NT2/D1 (cell line): Measurements from ENCODE around the gene SEMA6C.

ENCODE experiments used
- DNase-seq: peaks from one replicate; pipeline ENCODE4 v3.0.0-alpha.2; 2011; ENCODE audit warnings: low read depth, low spot score
- H3K27me3 ChIP-seq: 2 replicates; pipeline ENCODE4 v1.6.0; 2011; ENCODE audit warnings: mild to moderate bottlenecking; ENCODE audit not compliant: insufficient read length, insufficient read depth
- H3K36me3 ChIP-seq: 2 replicates; pipeline ENCODE4 v1.6.1; 2011; ENCODE audit warnings: mild to moderate bottlenecking, low read length, mixed read lengths; ENCODE audit not compliant: insufficient read depth, insufficient read length
- H3K4me1 ChIP-seq: 2 replicates; pipeline ENCODE4 v1.5.1; 2011; ENCODE audit not compliant: insufficient read depth, insufficient read length
- H3K4me3 ChIP-seq: 2 replicates; pipeline ENCODE4 v1.5.1; 2011; ENCODE audit warnings: low read depth; ENCODE audit not compliant: insufficient read length
- H3K9ac ChIP-seq: 2 replicates; pipeline ENCODE4 v1.6.0; 2011; ENCODE audit warnings: low read depth; ENCODE audit not compliant: insufficient read length
- H3K9me3 ChIP-seq: 2 replicates; pipeline ENCODE4 v1.5.1; 2011; ENCODE audit warnings: mild to moderate bottlenecking, low read length; ENCODE audit not compliant: insufficient read depth
- SUZ12 ChIP-seq: IDR thresholded peaks from 2 replicates; pipeline ENCODE4 v1.6.1; 2011; ENCODE audit not compliant: insufficient read length, insufficient read depth; ENCODE audit errors: extremely low read depth
- YY1 ChIP-seq: IDR thresholded peaks from 2 replicates; pipeline ENCODE4 v1.6.1; 2011; ENCODE audit not compliant: insufficient read length, insufficient read depth
- ZNF274 ChIP-seq: IDR thresholded peaks from 2 replicates; pipeline ENCODE4 v1.6.1; 2011; ENCODE audit warnings: mild to moderate bottlenecking, low read depth, low read length

SEMA6C gene

DNA sequence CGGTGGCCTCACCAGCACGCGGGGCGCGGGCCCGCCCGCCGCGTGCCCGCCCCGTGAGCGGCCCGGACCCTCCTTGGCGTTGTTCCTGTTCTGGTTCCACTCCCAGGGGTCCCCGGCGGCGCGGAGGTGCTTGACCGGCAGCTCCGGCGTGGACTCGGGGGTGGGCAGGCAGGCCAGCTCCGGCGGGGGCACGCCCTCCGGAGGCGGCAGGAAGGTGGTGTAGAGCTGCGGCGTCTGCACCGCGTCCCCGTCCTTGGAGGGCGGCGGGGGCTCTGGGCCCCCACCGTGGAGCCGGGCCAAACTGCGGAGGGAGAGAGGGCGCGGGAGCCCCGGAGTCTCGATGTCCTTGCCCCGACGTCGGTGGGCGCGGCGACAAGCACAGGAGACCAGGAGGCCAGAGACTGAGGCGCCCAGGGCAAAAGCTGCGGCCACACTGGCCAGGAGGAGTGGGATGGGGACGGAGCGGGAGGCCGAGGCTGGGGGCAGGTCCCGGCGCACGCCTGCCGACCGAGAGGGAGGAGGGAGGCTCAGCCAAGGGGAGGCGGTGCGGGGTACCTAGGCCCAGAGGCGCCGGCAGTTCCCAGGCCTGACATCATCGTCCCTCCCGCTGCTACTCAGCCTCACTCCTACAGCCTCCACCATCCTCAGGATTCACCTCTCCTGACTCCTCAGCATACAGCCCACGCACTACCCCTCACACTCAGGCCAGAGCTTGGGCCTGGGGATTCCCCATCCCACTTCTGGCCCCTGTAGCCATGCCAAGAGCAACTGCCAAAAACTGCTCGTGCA, 13.2 kb downstream of the SEMA6C start:
- H3K4me3 ChIP-seq: no peak overlapping the region
- peaks cover 42% of the 10 kb centered on the region for H3K36me3 ChIP-seq
- H3K9ac ChIP-seq: peak overlapping the region; percentile 50
- no peak for TF ChIP-seq YY1
- TF ChIP-seq ZNF274: no peak
- TF ChIP-seq SUZ12: no peak
- no peaks in the 10 kb centered on the region for H3K27me3 ChIP-seq
- no peak for DNase-seq
- no peaks in the 10 kb centered on the region for H3K9me3 ChIP-seq
- peaks cover 25% of the 10 kb centered on the region for H3K4me1 ChIP-seq

DNA sequence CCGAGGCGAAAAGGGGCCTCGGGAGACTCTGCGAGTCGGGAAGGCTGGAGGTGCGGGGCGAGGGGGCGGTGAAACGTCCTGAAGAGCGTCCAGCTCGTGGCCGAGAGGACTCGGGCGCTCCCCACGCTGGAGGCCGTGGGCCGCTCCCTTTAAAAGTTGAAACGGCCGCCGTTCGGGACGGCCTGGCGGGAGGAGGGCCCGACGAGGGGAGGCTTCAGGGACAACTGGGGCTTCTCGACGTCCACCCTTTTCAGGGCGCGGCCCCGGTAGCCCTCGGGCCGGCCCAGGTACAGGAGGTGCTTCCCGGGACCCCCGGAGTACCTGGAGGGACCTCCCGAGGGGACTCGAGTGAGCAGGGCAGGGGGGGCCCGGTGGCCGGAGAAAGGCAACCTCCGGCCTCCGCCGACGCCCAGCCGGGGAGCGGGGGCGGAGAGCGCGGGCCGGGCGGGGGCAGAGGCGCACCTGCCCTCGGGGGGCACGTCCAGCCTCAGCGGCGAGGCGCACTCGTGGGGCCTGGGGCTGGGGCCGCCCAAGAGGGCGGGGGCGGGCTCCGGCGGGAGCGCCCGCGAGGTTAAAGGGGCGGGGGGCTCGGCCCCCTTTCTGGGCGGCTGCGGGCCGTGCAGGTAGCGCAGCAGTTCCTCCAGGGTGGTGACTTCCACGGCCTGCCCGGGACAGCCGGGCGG, 14.0 kb downstream of the SEMA6C start:
- no peak overlapping the region for H3K4me3 ChIP-seq
- H3K9ac ChIP-seq: peak overlapping the region; percentile 80
- no peak for TF ChIP-seq ZNF274
- H3K36me3 ChIP-seq: peaks cover 36% of the 10 kb centered on the region
- no peaks in the 10 kb centered on the region for H3K27me3 ChIP-seq
- peaks cover 19% of the 10 kb centered on the region for H3K4me1 ChIP-seq
- H3K9me3 ChIP-seq: no peaks in the 10 kb centered on the region
- no peak for DNase-seq

DNA sequence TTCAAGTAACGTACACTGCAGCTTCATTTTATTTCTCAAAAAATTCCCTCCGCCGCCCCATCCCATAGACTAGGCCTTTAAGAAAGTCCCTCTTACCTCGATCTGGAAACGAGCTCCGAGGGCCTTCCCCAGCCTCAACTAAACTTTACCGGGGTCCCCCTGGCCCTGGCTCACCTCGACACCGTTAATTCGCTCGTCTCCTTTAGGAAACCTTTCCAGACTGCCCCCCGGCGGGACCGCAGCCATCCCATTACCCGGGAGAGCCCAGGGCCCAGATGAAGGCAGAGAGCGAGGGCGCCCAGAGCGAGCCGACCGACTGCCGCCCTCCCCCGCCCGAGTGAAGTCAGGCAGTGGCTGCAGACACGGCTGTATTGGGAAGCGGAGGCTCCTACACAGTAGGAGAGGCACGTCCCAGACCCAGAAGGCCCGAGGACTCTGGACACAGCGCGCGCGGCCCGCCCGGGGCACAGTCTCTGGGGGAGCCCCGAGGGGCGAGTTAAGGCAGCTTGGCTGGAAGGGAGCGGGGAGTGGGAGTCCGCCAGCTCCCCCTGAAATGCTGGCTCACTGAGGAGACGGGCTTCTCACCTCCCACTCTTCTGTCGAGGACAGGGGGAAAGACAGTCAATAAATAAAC, 14.6 kb downstream of the SEMA6C start:
- DNase-seq: no peak
- Histone ChIP-seq H3K9ac (peak overlapping the region; percentile 80), H3K27me3 (no peaks in the 10 kb centered on the region), H3K4me3 (peak overlapping the region; percentile 44), H3K36me3 (peaks cover 33% of the 10 kb centered on the region), H3K4me1 (peaks cover 18% of the 10 kb centered on the region), H3K9me3 (no peaks in the 10 kb centered on the region)
- TF ChIP-seq YY1 (no peak), SUZ12 (no peak), ZNF274 (no peak)

DNA sequence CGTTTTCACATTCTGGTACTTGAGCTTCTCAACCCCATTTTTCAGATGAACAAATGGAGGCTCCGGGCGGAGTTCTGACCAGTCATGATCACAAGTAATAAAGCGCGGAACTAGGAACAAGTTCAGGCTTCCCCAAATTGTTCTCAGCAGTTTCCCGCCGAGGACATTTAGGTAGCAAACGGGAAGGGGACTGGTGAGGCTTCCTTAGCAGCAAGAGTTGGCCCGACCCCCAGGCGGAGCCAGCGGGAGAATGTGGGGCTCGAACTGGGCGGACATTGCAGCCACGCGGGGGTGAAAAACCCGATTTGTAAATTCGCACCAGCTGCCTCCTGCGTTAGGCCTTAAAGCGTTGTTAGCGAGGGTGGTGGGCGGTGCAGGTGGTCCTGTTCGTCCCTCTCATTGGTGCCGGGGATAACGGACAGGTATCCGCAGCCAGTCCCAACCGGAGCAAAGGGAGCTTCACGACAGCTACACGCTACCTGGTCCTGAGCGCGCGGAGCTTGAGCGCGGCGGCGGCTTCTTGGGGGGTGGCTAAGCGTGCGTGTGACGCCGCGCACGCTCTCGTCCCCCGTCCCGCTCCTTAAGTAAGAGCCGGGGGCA, 15.3 kb downstream of the SEMA6C start:
- TF ChIP-seq SUZ12 (no peak), ZNF274 (no peak), YY1 (no peak)
- H3K27me3 ChIP-seq: no peaks in the 10 kb centered on the region
- peak; percentile 98 for DNase-seq

DNA sequence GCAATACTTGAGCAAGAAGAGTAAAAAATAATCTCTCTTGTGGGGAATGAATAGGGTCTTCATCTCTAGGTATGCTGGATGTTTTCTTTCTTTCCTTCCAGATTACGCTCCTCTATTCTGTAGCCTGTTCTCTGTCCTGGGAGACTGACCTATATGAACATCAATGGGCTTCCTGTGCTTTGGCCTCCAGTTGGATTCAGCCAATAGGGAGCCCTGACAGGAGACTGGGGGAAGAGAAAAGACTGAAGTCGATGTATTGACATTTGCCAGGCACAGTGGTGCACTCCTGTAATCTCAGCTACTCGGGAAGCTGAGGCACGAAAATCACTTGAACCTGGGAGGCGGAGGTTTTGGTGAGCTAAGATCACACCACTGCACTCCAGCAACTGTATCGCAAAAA, 17.6 kb downstream of the SEMA6C start:
- peaks cover 4% of the 10 kb centered on the region for H3K36me3 ChIP-seq
- H3K4me1 ChIP-seq: peaks cover 21% of the 10 kb centered on the region
- DNase-seq: no peak
- no peak for TF ChIP-seq SUZ12
- TF ChIP-seq YY1: no peak
- no peak for TF ChIP-seq ZNF274
- no peak overlapping the region for H3K9ac ChIP-seq
- H3K4me3 ChIP-seq: no peak overlapping the region
- no peaks in the 10 kb centered on the region for H3K27me3 ChIP-seq
- H3K9me3 ChIP-seq: no peaks in the 10 kb centered on the region

More for the DNA sequence above, 15.3 kb downstream of the SEMA6C start:
- peak overlapping the region; percentile 80 for H3K9ac ChIP-seq
- peaks cover 18% of the 10 kb centered on the region for H3K4me1 ChIP-seq
- H3K9me3 ChIP-seq: no peaks in the 10 kb centered on the region
- H3K4me3 ChIP-seq: peak overlapping the region; percentile 44
- peaks cover 26% of the 10 kb centered on the region for H3K36me3 ChIP-seq

DNA sequence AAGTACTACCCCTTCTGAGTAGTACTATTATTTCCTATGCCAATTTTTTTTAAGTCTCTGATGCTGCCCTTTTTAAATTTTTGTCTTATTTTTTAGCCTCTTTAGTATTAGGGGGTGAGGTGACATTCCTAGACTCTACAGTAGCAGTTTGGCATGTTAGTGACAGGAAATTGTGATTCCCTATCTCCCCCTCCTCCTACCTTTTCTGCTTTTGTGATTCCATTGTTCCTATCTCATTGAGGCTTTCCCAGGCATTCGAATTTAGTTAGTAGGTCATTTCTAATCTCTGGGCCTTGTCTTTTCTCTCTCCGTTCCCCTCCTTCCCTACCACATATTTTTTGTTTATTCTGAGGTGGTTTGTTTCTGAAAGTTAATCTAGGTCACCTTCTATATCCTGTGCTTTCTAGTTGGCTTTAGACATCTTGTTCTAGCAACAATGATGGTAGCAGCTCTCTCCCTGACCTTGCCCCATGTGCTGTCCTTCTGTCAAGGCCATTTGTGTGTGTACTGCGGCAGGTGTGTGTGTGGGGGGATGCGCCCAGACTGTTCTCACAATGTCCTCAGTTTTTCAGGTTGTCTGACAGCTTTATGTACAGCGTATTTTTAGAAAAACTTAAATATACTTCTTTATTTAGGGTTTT, 21.5 kb downstream of the SEMA6C start:
- no peak for DNase-seq
- no peaks in the 10 kb centered on the region for H3K36me3 ChIP-seq
- no peak for TF ChIP-seq SUZ12

DNA sequence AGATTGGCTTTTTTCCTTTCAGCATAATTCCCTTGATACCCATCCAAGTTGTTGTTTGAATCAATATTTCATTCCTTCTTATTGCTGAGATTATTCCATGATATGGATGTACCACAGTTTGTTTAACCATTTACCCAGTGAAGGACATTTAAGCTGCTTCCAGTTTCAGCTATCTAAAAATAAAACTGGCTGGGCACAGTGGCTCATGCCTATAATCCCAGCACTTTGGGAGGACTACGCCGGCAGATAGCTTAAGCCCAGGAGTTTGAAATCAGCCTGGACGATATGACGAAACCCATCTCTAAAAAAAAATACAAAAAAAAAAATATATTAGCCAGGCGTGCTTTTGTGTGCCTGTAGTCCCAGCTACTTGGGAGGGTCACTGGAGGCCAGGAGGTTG, 32.6 kb downstream of the SEMA6C start:
- H3K9me3 ChIP-seq: no peaks in the 10 kb centered on the region
- H3K4me1 ChIP-seq: no peaks in the 10 kb centered on the region
- H3K36me3 ChIP-seq: no peaks in the 10 kb centered on the region
- H3K4me3 ChIP-seq: no peak overlapping the region
- H3K9ac ChIP-seq: no peak overlapping the region
- DNase-seq: no peak
- no peaks in the 10 kb centered on the region for H3K27me3 ChIP-seq
- no peak for TF ChIP-seq SUZ12
- no peak for TF ChIP-seq ZNF274
- no peak for TF ChIP-seq YY1

More for the DNA sequence above, 21.5 kb downstream of the SEMA6C start:
- H3K4me1 ChIP-seq: peaks cover 5% of the 10 kb centered on the region
- H3K27me3 ChIP-seq: no peaks in the 10 kb centered on the region
- H3K9me3 ChIP-seq: no peaks in the 10 kb centered on the region
- no peak overlapping the region for H3K9ac ChIP-seq
- H3K4me3 ChIP-seq: no peak overlapping the region
